Neural crest cell (in vitro differentiated cells): ENCODE results near the gene UGP2. TPM values are rescaled to one million over a fixed set of nuclear protein-coding genes. Genes with fewer than 3 reads are reported as not detected.
A peak's percentile ranks its signal among the peaks of the same experiment; 100 is the strongest.
"Not testable (repeated sequence)": the region's sequence is repeated elsewhere in the genome, so short reads cannot be mapped to it uniquely, and the experiment has no call there.

Source experiments
- DNase-seq: peaks from one replicate; pipeline ENCODE4 v3.0.0; 2021; ENCODE audit warnings: low read depth, mixed read lengths, low spot score
- H3K27ac Mint-ChIP-seq: one replicate; pipeline ENCODE4 v1.8.0; 2021; ENCODE audit warnings: mild to moderate bottlenecking, mixed read lengths; ENCODE audit not compliant: unreplicated experiment
- H3K27me3 Mint-ChIP-seq: 2 replicates; pipeline ENCODE4 v1.8.0; 2021; ENCODE audit warnings: low read depth, mild to moderate bottlenecking, mixed read lengths
- H3K36me3 Mint-ChIP-seq: 2 replicates; pipeline ENCODE4 v1.8.0; 2021; ENCODE audit warnings: low read depth, mild to moderate bottlenecking, mixed read lengths
- H3K4me1 Mint-ChIP-seq: 2 replicates; pipeline ENCODE4 v1.8.0; 2021; ENCODE audit warnings: mixed read lengths
- H3K4me3 Mint-ChIP-seq: one replicate; pipeline ENCODE4 v1.8.0; 2021; ENCODE audit warnings: mild to moderate bottlenecking, mixed read lengths
- H3K9me3 Mint-ChIP-seq: 2 replicates; pipeline ENCODE4 v1.8.0; 2021; ENCODE audit warnings: mixed read lengths
- total RNA-seq: library from RNA; stranded (reverse); gene quantifications from 2 replicates; pipeline ENCODE4 v1.2.1, GENCODE V29; 2021
- TF ChIP-seq, protein P1 (sequence below): fragments of 200-600 bp; sonication (generic); conservative IDR thresholded peaks from 2 replicates; pipeline ENCODE4 v1.5.0; 2021; ENCODE audit warnings: antibody characterized with exemption, mild to moderate bottlenecking

UGP2 gene
- total RNA-seq, 1 donor from 2014 or later = 56.9 TPM

DNA sequence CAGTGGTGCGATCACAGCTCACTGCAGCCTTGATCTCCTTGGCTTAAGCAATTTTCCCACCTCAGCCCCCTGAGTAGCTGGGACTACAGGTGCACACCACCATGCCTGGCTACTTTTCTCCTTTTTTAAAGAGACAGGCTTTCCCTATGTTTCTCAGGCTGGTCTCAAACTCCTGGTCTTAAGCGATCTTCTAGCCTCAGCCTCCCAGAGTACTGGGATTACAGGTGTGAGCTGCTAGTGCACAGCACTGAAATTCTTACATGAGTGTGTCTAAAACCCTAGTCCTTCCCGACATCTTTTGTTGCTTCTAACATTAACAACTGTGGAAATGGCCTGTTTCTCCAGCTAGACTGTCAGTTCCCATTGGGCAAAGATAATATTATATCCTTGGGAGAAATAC is 2.9 kb downstream of the UGP2 start:
- Mint-ChIP-seq H3K27me3 (no peaks in the 10 kb centered on the region), H3K27ac (no peak overlapping the region), H3K36me3 (no peaks in the 10 kb centered on the region), H3K4me3 (peak overlapping the region; percentile 100), H3K4me1 (peaks cover 50% of the 10 kb centered on the region), H3K9me3 (no peaks in the 10 kb centered on the region)
- no peak for DNase-seq
- TF ChIP-seq, protein P1, sequence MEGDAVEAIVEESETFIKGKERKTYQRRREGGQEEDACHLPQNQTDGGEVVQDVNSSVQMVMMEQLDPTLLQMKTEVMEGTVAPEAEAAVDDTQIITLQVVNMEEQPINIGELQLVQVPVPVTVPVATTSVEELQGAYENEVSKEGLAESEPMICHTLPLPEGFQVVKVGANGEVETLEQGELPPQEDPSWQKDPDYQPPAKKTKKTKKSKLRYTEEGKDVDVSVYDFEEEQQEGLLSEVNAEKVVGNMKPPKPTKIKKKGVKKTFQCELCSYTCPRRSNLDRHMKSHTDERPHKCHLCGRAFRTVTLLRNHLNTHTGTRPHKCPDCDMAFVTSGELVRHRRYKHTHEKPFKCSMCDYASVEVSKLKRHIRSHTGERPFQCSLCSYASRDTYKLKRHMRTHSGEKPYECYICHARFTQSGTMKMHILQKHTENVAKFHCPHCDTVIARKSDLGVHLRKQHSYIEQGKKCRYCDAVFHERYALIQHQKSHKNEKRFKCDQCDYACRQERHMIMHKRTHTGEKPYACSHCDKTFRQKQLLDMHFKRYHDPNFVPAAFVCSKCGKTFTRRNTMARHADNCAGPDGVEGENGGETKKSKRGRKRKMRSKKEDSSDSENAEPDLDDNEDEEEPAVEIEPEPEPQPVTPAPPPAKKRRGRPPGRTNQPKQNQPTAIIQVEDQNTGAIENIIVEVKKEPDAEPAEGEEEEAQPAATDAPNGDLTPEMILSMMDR = no peak

DNA sequence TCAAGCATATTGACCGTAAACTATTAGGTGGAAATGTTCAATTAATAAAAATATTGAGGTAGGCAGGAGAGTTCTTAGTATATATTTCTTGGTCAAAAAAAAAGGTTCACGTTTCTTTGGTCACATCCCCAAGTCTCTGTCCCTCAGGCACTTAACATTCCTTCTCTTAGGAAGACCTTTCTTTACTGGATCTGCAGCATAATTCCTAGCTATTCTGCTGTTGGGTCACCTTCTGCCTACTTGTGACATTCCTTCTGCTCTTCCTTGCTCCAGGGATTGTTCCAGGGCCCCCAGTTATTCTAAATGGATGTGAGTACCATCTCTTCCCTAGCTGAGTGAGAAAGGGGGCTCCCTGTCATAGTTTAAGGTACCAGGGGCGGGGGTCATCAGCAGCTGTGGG is 4.2 kb downstream of the UGP2 start:
- Mint-ChIP-seq H3K4me3 (no peak overlapping the region), H3K27ac (no peak overlapping the region), H3K4me1 (peaks cover 42% of the 10 kb centered on the region), H3K27me3 (no peaks in the 10 kb centered on the region), H3K36me3 (no peaks in the 10 kb centered on the region), H3K9me3 (no peaks in the 10 kb centered on the region)
- TF ChIP-seq, protein P1 = no peak
- DNase-seq = no peak

DNA sequence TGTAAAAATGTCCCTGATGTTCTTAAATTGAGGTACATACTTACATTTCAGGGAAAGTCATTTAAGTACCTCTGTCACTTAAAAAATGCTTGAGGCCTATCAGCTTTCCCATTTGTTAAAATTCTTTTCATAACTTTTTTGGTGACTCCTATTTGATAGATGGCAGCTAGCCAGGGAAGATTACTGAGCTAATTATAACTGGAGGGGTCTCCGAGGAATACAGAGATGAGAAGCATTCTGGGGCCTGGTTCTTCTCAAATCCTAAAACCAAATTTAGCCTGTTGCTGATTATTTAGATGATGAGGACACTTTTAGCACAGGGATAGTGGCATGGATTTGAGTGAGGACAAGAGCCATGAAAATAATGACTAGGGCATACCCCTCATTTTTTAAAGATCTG is 4.8 kb downstream of the UGP2 start:
- no peak for DNase-seq
- no peaks in the 10 kb centered on the region for H3K27me3 Mint-ChIP-seq
- H3K27ac Mint-ChIP-seq = no peak overlapping the region
- H3K9me3 Mint-ChIP-seq = no peaks in the 10 kb centered on the region
- no peaks in the 10 kb centered on the region for H3K36me3 Mint-ChIP-seq
- no peak overlapping the region for H3K4me3 Mint-ChIP-seq
- TF ChIP-seq, protein P1 = no peak
- peaks cover 41% of the 10 kb centered on the region for H3K4me1 Mint-ChIP-seq

DNA sequence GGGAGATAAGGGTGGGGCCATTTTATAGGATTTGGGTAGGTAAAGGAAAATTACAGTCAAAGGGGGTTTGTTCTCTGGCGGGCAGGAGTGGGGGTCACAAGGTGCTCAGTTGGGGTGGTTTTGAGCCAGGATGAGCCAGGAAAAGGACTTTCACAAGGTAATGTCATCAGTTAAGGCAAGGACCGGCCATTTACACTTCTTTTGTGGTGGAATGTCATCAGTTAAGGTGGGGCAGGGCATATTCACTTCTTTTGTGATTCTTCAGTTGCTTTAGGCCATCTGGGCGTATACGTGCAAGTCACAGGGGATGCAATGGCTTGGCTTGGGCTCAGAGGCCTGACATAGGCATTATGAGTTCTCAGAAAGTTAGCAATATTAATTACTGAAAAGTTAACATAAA is 5.9 kb downstream of the UGP2 start:
- not testable (repeated sequence) for H3K9me3 Mint-ChIP-seq, H3K27ac Mint-ChIP-seq, H3K36me3 Mint-ChIP-seq, H3K27me3 Mint-ChIP-seq, DNase-seq
- Mint-ChIP-seq H3K4me3 (peak overlapping the region; percentile 33), H3K4me1 (peaks cover 32% of the 10 kb centered on the region)

DNA sequence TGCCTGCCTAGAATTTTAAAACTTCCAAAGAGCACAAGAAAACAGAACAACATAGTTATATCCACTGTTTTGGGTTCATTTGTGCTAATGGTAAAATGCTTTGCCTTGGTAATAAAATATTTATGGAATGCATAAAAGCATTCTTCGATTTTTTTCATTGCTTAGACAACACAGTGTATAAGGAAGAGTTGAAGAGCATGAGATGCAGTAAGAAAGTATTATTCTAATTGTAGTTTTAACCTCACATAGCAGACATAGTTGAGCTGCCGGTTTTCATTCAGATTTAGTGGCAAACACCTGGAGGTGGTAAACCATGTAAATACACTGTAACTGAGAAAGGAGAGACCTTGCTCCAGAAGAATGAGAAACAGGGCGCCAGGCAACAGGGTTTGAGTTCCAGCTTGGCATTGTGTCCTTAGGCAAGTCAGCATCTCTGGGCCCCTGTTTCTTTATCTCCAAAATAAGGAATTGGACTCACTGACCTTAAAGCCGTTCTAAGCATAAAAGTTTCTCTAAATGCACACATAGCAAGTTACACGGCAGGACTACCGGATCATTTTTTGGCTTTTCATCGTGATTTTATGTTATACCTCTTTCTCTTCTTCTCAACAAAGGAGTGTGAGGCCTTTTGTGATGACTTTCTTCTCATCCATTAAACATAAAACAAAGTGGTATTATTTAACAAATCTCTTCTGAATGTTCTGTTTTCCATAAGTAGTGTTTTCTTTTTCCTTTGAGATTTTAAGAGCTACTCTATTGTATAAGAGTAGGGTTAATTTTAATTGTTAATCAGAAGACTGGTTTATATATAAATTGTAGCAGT is 7.9 kb downstream of the UGP2 start:
- H3K4me1 Mint-ChIP-seq = peaks cover 20% of the 10 kb centered on the region
- no peak for DNase-seq
- H3K9me3 Mint-ChIP-seq = no peaks in the 10 kb centered on the region
- peak overlapping the region; percentile 81 for H3K27ac Mint-ChIP-seq
- no peak overlapping the region for H3K4me3 Mint-ChIP-seq
- TF ChIP-seq, protein P1 = no peak
- no peaks in the 10 kb centered on the region for H3K27me3 Mint-ChIP-seq
- H3K36me3 Mint-ChIP-seq = no peaks in the 10 kb centered on the region

DNA sequence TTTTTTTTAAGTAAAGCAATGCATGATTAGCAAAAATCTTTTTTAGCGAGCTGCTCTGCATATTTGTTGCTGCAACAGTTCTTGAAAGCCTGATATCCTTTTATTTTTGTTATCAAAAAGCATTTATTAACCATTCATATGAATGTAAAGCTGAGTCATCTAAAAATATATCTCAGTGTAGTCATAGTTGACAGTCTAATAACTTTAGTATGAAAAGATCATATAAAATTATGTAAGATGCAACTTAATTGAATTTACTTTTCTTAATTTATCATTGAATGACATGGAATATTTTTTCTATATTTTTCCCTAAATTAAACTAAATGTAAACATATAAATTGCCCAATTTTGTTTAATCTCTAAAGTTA is 8.5 kb downstream of the UGP2 start:
- TF ChIP-seq, protein P1 = no peak
- Mint-ChIP-seq H3K9me3 (no peaks in the 10 kb centered on the region), H3K4me3 (no peak overlapping the region), H3K4me1 (peaks cover 25% of the 10 kb centered on the region), H3K36me3 (no peaks in the 10 kb centered on the region), H3K27me3 (no peaks in the 10 kb centered on the region), H3K27ac (no peak overlapping the region)
- DNase-seq = no peak
